ENCODE results near the gene KRT17. TPM values are rescaled to one million over a fixed set of nuclear protein-coding genes. Genes with fewer than 3 reads are reported as not detected.
"Not testable (repeated sequence)": the region's sequence is repeated elsewhere in the genome, so short reads cannot be mapped to it uniquely, and the experiment has no call there.

KRT17 gene
- total RNA-seq, 1 experiment from 2014 or later: 4,105 TPM

- H3K9me3 Mint-ChIP-seq (ENCODE audit: unreplicated experiment): no peaks in the 10 kb centered on the region
- intact Hi-C loops (cut with micrococcal nuclease): no loop called here
- CTCF ChIA-PET: interaction anchor here (0.5 to 3.9 kb wide), 7 partner anchors 33 to 98 kb away, joined by 3 to 22 read pairs (median 3); no protein-coding TSS in a partner anchor
- no peak for TF ChIP-seq CTCF (IDR thresholded peaks at IDR 0.05; ENCODE audit: unreplicated experiment)
- POLR2A ChIA-PET: interaction anchor here (0.9 to 2.4 kb wide), 13 partner anchors 7 to 76 kb away, joined by 3 to 16 read pairs (median 4); partner anchors contain the start of gene KRT17
- H3K4me1 Mint-ChIP-seq (ENCODE audit: insufficient read depth, unreplicated experiment): peaks cover 27% of the 10 kb centered on the region
- no peak for DNase-seq (ENCODE audit: unreplicated experiment)
- no peak overlapping the region for H3K4me3 Mint-ChIP-seq (ENCODE audit: unreplicated experiment)
- peaks cover 77% of the 10 kb centered on the region for H3K36me3 Mint-ChIP-seq (ENCODE audit: insufficient read depth, unreplicated experiment)
- H3K27me3 Mint-ChIP-seq (ENCODE audit: insufficient read depth, unreplicated experiment): no peaks in the 10 kb centered on the region
- peak overlapping the region; percentile 50 for H3K27ac Mint-ChIP-seq (ENCODE audit: low read depth, unreplicated experiment)
- BruUV-seq (replicated peaks): no TSS peak
These were observed 10.9 kb downstream of the KRT17 start for GRCh38 chr17:41613277-41614082.

GRCh38 chr17:41612376-41613160, 11.8 kb downstream of the KRT17 start, which contains the start of gene KRT16:
KRT16 (minus strand) TSS chr17:41612767; CDS start chr17:41612688, 79 bp downstream.
- ChIA-PET POLR2A (interaction anchor here (0.7 to 2.4 kb wide), 13 partner anchors 8 to 762 kb away, joined by 3 to 16 read pairs (median 4); partner anchors contain the start of gene KRT17), CTCF (interaction anchor here (0.5 to 3.9 kb wide), 5 partner anchors 32 to 93 kb away, joined by 3 to 22 read pairs (median 3); no protein-coding TSS in a partner anchor)
- H3K36me3 Mint-ChIP-seq (ENCODE audit: insufficient read depth, unreplicated experiment): peaks cover 70% of the 10 kb centered on the region
- peak within 1 kb of the TSS; percentile 50 for H3K27ac Mint-ChIP-seq (ENCODE audit: low read depth, unreplicated experiment)
- H3K4me3 Mint-ChIP-seq (ENCODE audit: unreplicated experiment): peak within 1 kb of the TSS; percentile 62
- H3K9me3 Mint-ChIP-seq (ENCODE audit: unreplicated experiment); intact Hi-C loops (cut with micrococcal nuclease); H3K27me3 Mint-ChIP-seq (ENCODE audit: insufficient read depth, unreplicated experiment); BruUV-seq (replicated peaks): not testable (repeated sequence)
- peaks cover 27% of the 10 kb centered on the region for H3K4me1 Mint-ChIP-seq (ENCODE audit: insufficient read depth, unreplicated experiment)
- peak; percentile 85 for DNase-seq (ENCODE audit: unreplicated experiment)

GRCh38 chr17:41610965-41611640, 13.3 kb downstream of the KRT17 start:
- Mint-ChIP-seq H3K36me3 (ENCODE audit: insufficient read depth, unreplicated experiment) (peaks cover 61% of the 10 kb centered on the region), H3K9me3 (ENCODE audit: unreplicated experiment) (peaks cover 14% of the 10 kb centered on the region), H3K4me1 (ENCODE audit: insufficient read depth, unreplicated experiment) (peaks cover 27% of the 10 kb centered on the region), H3K27me3 (ENCODE audit: insufficient read depth, unreplicated experiment) (no peaks in the 10 kb centered on the region), H3K4me3 (ENCODE audit: unreplicated experiment) (peak overlapping the region; percentile 62), H3K27ac (ENCODE audit: low read depth, unreplicated experiment) (no peak overlapping the region)
- BruUV-seq (replicated peaks): no TSS peak
- intact Hi-C loops (cut with micrococcal nuclease): no loop called here
- ChIA-PET CTCF (interaction anchor here (0.6 to 2.6 kb wide), 6 partner anchors 32 to 702 kb away, joined by 3 to 9 read pairs (median 4); no protein-coding TSS in a partner anchor), POLR2A (no interaction called here)
- TF ChIP-seq CTCF (IDR thresholded peaks at IDR 0.05; ENCODE audit: unreplicated experiment): no peak
- no peak for DNase-seq (ENCODE audit: unreplicated experiment)

- BruUV-seq (replicated peaks); POLR2A ChIA-PET; H3K27ac Mint-ChIP-seq (ENCODE audit: low read depth, unreplicated experiment); DNase-seq (ENCODE audit: unreplicated experiment); intact Hi-C loops (cut with micrococcal nuclease); H3K27me3 Mint-ChIP-seq (ENCODE audit: insufficient read depth, unreplicated experiment): not testable (repeated sequence)
- Mint-ChIP-seq H3K4me3 (ENCODE audit: unreplicated experiment) (peak overlapping the region; percentile 44), H3K9me3 (ENCODE audit: unreplicated experiment) (peaks cover 18% of the 10 kb centered on the region), H3K36me3 (ENCODE audit: insufficient read depth, unreplicated experiment) (peaks cover 56% of the 10 kb centered on the region), H3K4me1 (ENCODE audit: insufficient read depth, unreplicated experiment) (peaks cover 22% of the 10 kb centered on the region)
- CTCF ChIA-PET: interaction anchor here (0.6 to 2.6 kb wide), 4 partner anchors 17 to 75 kb away, joined by 3 to 8 read pairs (median 4); no protein-coding TSS in a partner anchor
These were observed 14.3 kb downstream of the KRT17 start for GRCh38 chr17:41610061-41610517.

- CTCF ChIA-PET: interaction anchor here (0.8 to 1.6 kb wide), 3 partner anchors 40 to 491 kb away, joined by 3 to 4 read pairs (median 3); no protein-coding TSS in a partner anchor
- DNase-seq (ENCODE audit: unreplicated experiment); intact Hi-C loops (cut with micrococcal nuclease); H3K27ac Mint-ChIP-seq (ENCODE audit: low read depth, unreplicated experiment); H3K27me3 Mint-ChIP-seq (ENCODE audit: insufficient read depth, unreplicated experiment); BruUV-seq (replicated peaks); H3K4me3 Mint-ChIP-seq (ENCODE audit: unreplicated experiment): not testable (repeated sequence)
- Mint-ChIP-seq H3K9me3 (ENCODE audit: unreplicated experiment) (peaks cover 18% of the 10 kb centered on the region), H3K36me3 (ENCODE audit: insufficient read depth, unreplicated experiment) (peaks cover 35% of the 10 kb centered on the region), H3K4me1 (ENCODE audit: insufficient read depth, unreplicated experiment) (peaks cover 13% of the 10 kb centered on the region)
- POLR2A ChIA-PET: interaction anchor here (0.7 to 1.1 kb wide), 2 partner anchors 12 to 203 kb away, joined by 3 to 4 read pairs; no protein-coding TSS in a partner anchor
These were observed 17.4 kb downstream of the KRT17 start for GRCh38 chr17:41606930-41607329.
